Spleen (tissue), 11 donors: ENCODE data around the gene ARHGAP30. TPM values are rescaled to one million over a fixed set of nuclear protein-coding genes. Genes with fewer than 3 reads are reported as not detected.

Source experiments
- DNase-seq: peaks from one replicate; pipeline ENCODE4 v3.0.0-alpha.2; 2020
- H3K27ac ChIP-seq, 8 donors: fragments of 200-600 bp; sonication (generic) in 7 of 8; 1 replicate in 4 of 8; 2 replicates in 4 of 8; pipeline versions ENCODE4 v1.5.0 to v1.8.0; 2016 to 2021; ENCODE audit warnings: inconsistent platforms in 4 of 8, mild to moderate bottlenecking in 4 of 8, moderate library complexity in 1 of 8
- H3K27me3 ChIP-seq, 7 donors: fragments of 200-600 bp; sonication (generic) in 6 of 7; replicated peaks in 1 of 7; 1 replicate in 4 of 7; 2 replicates in 3 of 7; pipeline versions ENCODE4 v1.5.0 to v1.8.0; 2016 to 2021; ENCODE audit warnings: inconsistent platforms in 3 of 7, mild to moderate bottlenecking in 1 of 7
- H3K36me3 ChIP-seq, 6 donors: fragments of 200-600 bp; sonication (generic) in 5 of 6; 1 replicate in 4 of 6; 2 replicates in 2 of 6; pipeline versions ENCODE4 v1.5.0 to v1.8.0; 2016 to 2021; ENCODE audit warnings: inconsistent platforms in 2 of 6
- H3K4me1 ChIP-seq, 6 donors: fragments of 200-600 bp; sonication (generic) in 5 of 6; 1 replicate in 3 of 6; 2 replicates in 3 of 6; pipeline versions ENCODE4 v1.5.0 to v1.8.0; 2016 to 2021; ENCODE audit warnings: inconsistent platforms in 3 of 6
- H3K4me3 ChIP-seq, 8 donors: fragments of 200-600 bp; sonication (generic) in 7 of 8; 1 replicate in 4 of 8; 2 replicates in 4 of 8; pipeline versions ENCODE4 v1.5.0 to v1.8.0; 2016 to 2021; ENCODE audit warnings: inconsistent platforms in 4 of 8, mild to moderate bottlenecking in 4 of 8, moderate library complexity in 2 of 8
- H3K9me3 ChIP-seq, 8 donors: fragments of 200-600 bp; sonication (generic) in 7 of 8; 1 replicate in 4 of 8; 2 replicates in 4 of 8; pipeline versions ENCODE4 v1.5.0 to v1.8.0; 2016 to 2021; ENCODE audit warnings: inconsistent platforms in 4 of 8
- CTCF ChIP-seq, 11 experiments: fragments of 200-600 bp in 7 of 11; fragments of 450-650 bp in 4 of 11; sonication (generic) in 4 of 11; IDR thresholded peaks in 8 of 11; conservative IDR thresholded peaks in 3 of 11; 1 replicate in 7 of 11; 2 replicates in 4 of 11; pipeline versions ENCODE4 v1.4.0 to v1.8.0; 2016 to 2021; ENCODE audit warnings: antibody characterized with exemption in 11 of 11, inconsistent platforms in 4 of 11, mild to moderate bottlenecking in 1 of 11
- POLR2A ChIP-seq, 3 donors: fragments of 450-650 bp; IDR thresholded peaks; one replicate each; pipeline ENCODE4 v1.5.1; 2017; ENCODE audit warnings: antibody characterized with exemption in 3 of 3, mild to moderate bottlenecking in 1 of 3
- POLR2AphosphoS5 ChIP-seq, 3 donors: sonication (generic); formaldehyde crosslinking; IDR thresholded peaks; one replicate each; pipeline ENCODE4 v1.5.1; 2017; ENCODE audit warnings: antibody characterized with exemption in 3 of 3
- WGBS, 5 donors: extraction: QIAGEN DNeasy Blood & Tissue Kit in 3 of 5; methylation state at CpG; one replicate each; pipeline versions ENCODE4 v1.1.5 to v1.1.7; 2013 to 2018; 5-methylcytosine and 5-hydroxymethylcytosine counted together
- intact Hi-C: fragments of 100-400 bp; cut with DNase I; formaldehyde crosslinking; loops from one replicate; pipeline ENCODE4 v1.15.0; 2023; ENCODE audit warnings: low total_unique reads
- polyA plus RNA-seq, 3 donors: library from polyadenylated mRNA; stranded (reverse); fragments of 200-250 nt; gene quantifications; one replicate each; pipeline ENCODE4 v1.2.1, GENCODE V29; 2013
- total RNA-seq, 7 donors: library from RNA; depleted of rRNA in 3 of 7; stranded (reverse); fragments of >200 nt in 3 of 7; fragmentation: NEBNext Ultra II Directional in 4 of 7; extraction: Animal tissue kit (Norgen Biotek cat#: 25700) in 4 of 7; gene quantifications; one replicate each; pipeline versions ENCODE4 v1.1.0 to v1.2.1, GENCODE V29; 2016 to 2021
- donor health status: healthy with polysubstance abuse.
- donor health status: DM: no; HTN: no; CAD: no; lungs with moderate emphysema.
- donor health status: DM: no; HTN: no; CAD: no.
- donor health status: Bipolar disorder and iron deficiency.
- donor health status: healthy.
- donor health status: DM: no; HTN: no; CAD: no.
- donor health status: DM: yes; HTN: yes; CAD: no.

Gene ARHGAP30
- total and polyA plus RNA-seq, 10 donors: 28.8 to 145 (median 120) TPM

- Histone ChIP-seq H3K4me3 (peak overlapping the region; percentile 70 to 98 (median 94)), H3K4me1 (peaks cover 20 to 81% (median 54%) of the 10 kb centered on the region in 6 donors), H3K9me3 (no peaks in the 10 kb centered on the region), H3K36me3 (peaks cover 5 to 68% (median 57%) of the 10 kb centered on the region in 6 donors), H3K27me3 (no peaks in the 10 kb centered on the region), H3K27ac (peak overlapping the region; percentile 93 to 99 (median 98))
- TF ChIP-seq CTCF (IDR thresholded peaks at IDR 0.05 in 8 of 11, conservative IDR thresholded peaks at IDR 0.05 in 3 of 11): no peak
- no peak for TF ChIP-seq POLR2AphosphoS5 (IDR thresholded peaks at IDR 0.05)
- no peak for TF ChIP-seq POLR2A (IDR thresholded peaks at IDR 0.05)
- intact Hi-C loops: loop anchor here (10.0 kb wide), 1 partner anchor 50 kb away; the partner anchor contains the start of gene KLHDC9
- no peak for DNase-seq
Observed at GRCh38 chr1:161044535-161044907, 25.2 kb downstream of the ARHGAP30 start.

DNA sequence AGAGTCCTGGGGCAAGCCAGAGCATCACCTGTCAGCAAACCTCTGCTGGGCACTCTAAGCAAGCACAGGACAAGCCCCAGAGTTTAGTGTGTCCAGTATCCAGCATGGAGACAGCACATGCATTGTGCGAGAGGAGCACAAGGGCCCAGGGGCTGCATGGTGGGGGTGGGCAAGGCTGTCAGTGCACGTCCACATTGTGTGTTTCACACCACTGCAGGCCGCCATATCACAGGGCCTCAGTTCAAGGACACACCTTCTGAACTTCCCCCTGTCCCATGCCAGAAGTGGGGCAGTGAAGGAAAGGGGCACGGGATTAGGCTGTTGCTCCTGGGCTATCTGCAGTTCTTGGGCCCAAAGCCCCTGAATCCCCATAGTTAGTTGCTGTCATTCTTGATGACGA, 30.1 kb downstream of the ARHGAP30 start:
- Histone ChIP-seq H3K27ac (peak overlapping the region in 5 of 8 donors; percentile 77 to 89 (median 84)), H3K36me3 (peaks cover 5 to 75% (median 45%) of the 10 kb centered on the region in 6 donors), H3K27me3 (no peaks in the 10 kb centered on the region), H3K9me3 (no peaks in the 10 kb centered on the region), H3K4me3 (peak overlapping the region in 1 of 8 donors; percentile 89), H3K4me1 (peaks cover 18 to 88% (median 64%) of the 10 kb centered on the region in 6 donors)
- no peak for DNase-seq
- intact Hi-C loops: no loop called here
- WGBS, 5 donors: 72 to 92% (median 86%) methylated on average over 3 to 5 of the region's 5 CpGs
- TF ChIP-seq POLR2AphosphoS5 (IDR thresholded peaks at IDR 0.05) (peak in 1 of 3 donors; percentile 38), POLR2A (IDR thresholded peaks at IDR 0.05) (no peak)

- Histone ChIP-seq H3K36me3 (peaks cover 5 to 75% (median 45%) of the 10 kb centered on the region in 6 donors), H3K4me3 (peak overlapping the region; percentile 46 to 89 (median 60)), H3K4me1 (peaks cover 14 to 88% (median 60%) of the 10 kb centered on the region in 6 donors), H3K27ac (peak overlapping the region in 7 of 8 donors; percentile 67 to 89 (median 78)), H3K9me3 (no peaks in the 10 kb centered on the region), H3K27me3 (no peaks in the 10 kb centered on the region)
- no peak for TF ChIP-seq POLR2A (IDR thresholded peaks at IDR 0.05)
- no peak for TF ChIP-seq POLR2AphosphoS5 (IDR thresholded peaks at IDR 0.05)
- TF ChIP-seq CTCF (IDR thresholded peaks at IDR 0.05 in 8 of 11, conservative IDR thresholded peaks at IDR 0.05 in 3 of 11): no peak
- intact Hi-C loops: no loop called here
- 4 to 29% (median 18%) methylated on average over 2 to 3 of the region's 3 CpGs for WGBS, 5 donors
- no peak for DNase-seq
Observed at GRCh38 chr1:161039154-161039545, 30.5 kb downstream of the ARHGAP30 start.

GRCh38 chr1:161038523-161039153, 31.1 kb downstream of the ARHGAP30 start, which contains the start of gene TSTD1:
Gene TSTD1, minus strand, starts transcription at chr1:161038964. Its CDS starts 75 bp downstream, at chr1:161038889.
- 17 to 49% (median 26%) methylated on average over 42 to 54 of the region's 54 CpGs for WGBS, 5 donors
- intact Hi-C loops: no loop called here
- peaks cover 9 to 85% (median 55%) of the 10 kb centered on the region in 6 donors for H3K4me1 ChIP-seq
- no peaks in the 10 kb centered on the region for H3K9me3 ChIP-seq
- H3K4me3 ChIP-seq: peak within 1 kb of the TSS; percentile 46 to 89 (median 60)
- H3K27ac ChIP-seq: peak within 1 kb of the TSS; percentile 63 to 89 (median 78)
- TF ChIP-seq CTCF (IDR thresholded peaks at IDR 0.05 in 8 of 11, conservative IDR thresholded peaks at IDR 0.05 in 3 of 11) (peak in 1 of 11 experiments; percentile 34), POLR2AphosphoS5 (IDR thresholded peaks at IDR 0.05) (peak; percentile 87 to 94 (median 90)), POLR2A (IDR thresholded peaks at IDR 0.05) (peak in 1 of 3 donors; percentile 29)
- DNase-seq: peak; percentile 96
- no peaks in the 10 kb centered on the region for H3K27me3 ChIP-seq
- peaks cover 5 to 74% (median 45%) of the 10 kb centered on the region in 6 donors for H3K36me3 ChIP-seq
